GM03348 (cell line): ENCODE results near the gene NR2C2.
"Not testable (repeated sequence)": the region's sequence is repeated elsewhere in the genome, so short reads cannot be mapped to it uniquely, and the experiment has no call there.

Experiments
- DNase-seq: peaks from one replicate; pipeline ENCODE4 v3.0.0; 2012; ENCODE audit warnings: low spot score

NR2C2 gene

DNA sequence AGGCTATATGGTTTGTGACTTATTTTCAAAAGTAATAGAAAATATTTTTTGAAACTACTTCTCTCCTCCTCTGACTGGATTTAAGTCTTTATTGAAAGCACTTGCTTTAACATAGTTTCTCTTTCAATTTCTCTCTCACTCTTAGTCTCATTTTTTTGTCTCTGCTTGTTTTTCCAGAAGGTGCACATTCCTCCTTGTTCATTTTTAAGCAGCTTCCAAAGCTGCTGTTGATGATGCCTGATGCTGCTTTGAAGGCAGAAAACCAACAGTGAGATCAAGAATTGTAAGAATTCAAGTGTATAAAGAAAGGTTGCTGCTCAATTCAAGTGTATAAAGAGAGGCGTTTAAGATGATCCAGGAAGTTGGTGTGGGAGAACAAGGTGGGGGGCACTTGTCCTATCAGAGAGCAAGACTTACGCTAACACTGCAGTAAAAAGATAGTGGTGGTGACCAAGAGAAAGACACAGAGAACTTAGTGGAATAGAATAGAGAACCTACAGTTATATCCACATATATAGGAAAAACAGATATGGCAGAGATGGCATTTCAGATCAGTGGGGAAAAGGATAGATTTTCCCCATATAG is 12.1 kb downstream of the NR2C2 start:
- DNase-seq, result no peak

GRCh38 chr3:14962762-14963161 is 15.4 kb downstream of the NR2C2 start:
- DNase-seq, result peak; percentile 11

DNA sequence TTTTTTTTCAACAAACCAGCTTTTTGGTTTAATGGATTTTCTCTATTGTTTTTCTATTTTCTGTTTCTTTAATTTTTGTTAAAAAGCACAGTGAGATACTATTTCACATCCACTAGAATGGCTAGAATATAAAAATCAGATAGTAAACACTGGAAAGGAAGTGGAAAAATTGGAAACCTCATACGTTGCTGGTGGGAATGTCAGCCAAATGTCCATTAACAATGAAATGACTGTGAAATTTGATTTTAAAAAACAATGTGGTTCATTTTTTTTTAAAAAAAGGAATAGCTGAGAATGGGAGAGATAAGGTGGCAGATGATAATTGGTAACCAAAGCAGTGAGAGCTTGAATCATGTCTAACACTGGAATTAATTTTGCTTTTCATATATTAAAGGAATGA is 19.9 kb downstream of the NR2C2 start:
- no peak for DNase-seq

DNA sequence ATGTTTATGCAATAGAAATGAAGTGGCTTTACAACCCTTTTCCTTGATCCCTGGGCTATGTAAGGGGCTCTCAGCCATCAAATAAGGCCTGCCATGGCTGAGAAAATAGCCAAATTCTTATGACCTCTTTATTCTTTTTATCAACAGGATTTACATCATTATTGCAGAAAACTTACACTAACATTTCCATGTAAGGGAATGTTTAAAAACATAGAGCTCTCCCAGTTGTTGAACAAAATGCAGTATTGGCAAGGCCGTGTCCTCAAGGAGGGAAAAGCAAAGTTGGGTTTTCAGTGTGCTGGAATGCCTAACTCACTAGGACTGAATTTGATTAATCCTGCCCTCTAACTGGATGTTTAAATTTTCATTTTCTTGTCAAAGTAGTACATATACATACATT is 22.3 kb downstream of the NR2C2 start:
- no peak for DNase-seq

DNA sequence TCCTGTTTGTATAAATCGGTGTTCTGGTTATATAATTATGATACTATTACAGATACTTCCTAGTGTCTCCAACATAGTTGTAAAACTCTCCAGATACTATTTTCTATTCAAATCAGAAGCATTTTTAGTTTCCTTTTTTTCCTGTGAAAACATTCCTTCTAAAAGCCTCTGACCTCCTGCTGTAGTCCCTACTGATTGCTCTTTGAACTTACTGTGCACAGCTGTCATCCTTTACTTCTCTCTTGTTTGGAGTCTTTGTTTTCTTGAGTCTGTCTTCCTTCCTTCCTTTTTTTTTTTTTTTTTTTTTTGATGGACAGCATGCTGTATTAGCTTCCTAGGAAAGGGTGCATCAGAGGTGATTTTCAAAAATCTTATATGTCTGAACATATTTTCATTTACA is 28.9 kb downstream of the NR2C2 start:
- DNase-seq, result no peak

DNA sequence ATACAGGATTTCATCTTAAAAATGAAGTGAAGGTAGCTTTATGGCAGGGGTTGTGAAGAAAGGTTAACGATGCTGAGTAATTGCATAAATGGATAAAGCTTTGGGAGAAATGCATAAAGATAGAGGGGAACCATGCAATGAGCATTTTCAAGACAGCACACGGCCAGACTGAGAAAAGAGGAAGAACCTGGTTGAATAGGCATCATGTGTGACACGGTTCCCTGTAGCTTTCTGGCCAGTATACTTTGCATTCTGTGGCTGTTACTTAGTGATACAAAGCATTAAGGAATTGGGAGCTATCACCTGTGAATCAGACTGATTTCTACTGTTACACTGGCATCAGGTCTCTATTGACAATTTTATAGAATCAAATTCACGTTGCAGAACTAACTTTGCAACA is 33.3 kb downstream of the NR2C2 start:
- DNase-seq, result no peak

DNA sequence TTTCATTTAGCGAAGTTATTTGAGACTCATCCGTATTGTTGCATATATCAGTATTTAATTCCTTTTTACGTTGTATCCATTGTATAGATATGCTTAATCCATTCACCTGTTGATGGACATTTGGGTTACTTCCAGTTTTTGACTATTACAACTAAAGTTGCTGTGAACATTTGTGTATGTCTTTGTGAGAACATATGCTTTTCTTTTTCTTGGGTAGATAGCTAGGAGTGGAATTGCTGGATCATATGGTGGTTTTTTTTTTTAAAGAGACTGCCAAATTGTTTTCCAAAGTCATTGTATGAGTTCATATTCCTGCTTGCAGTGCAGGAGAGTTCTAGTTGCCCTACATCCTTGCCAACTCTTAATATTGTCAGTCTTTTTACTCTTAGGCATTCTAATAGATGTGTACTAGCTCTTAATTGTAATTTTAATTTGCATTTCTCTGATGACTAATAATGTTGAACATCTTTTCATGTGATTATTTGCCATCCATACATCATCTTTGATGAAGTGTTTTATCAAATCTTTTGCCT is 37.3 kb downstream of the NR2C2 start:
- DNase-seq, result no peak

- DNase-seq, result no peak
These were observed 41.6 kb downstream of the NR2C2 start for GRCh38 chr3:14988988-14989394.

- no peak for DNase-seq
These were observed 42.8 kb downstream of the NR2C2 start for GRCh38 chr3:14989943-14990779.

- DNase-seq, result no peak
These were observed 43.4 kb downstream of the NR2C2 start for GRCh38 chr3:14990780-14991148.

- DNase-seq, result no peak
These were observed 43.9 kb downstream of the NR2C2 start for GRCh38 chr3:14991151-14991742.

- no peak for DNase-seq
These were observed 44.6 kb downstream of the NR2C2 start for GRCh38 chr3:14991818-14992612.

DNA sequence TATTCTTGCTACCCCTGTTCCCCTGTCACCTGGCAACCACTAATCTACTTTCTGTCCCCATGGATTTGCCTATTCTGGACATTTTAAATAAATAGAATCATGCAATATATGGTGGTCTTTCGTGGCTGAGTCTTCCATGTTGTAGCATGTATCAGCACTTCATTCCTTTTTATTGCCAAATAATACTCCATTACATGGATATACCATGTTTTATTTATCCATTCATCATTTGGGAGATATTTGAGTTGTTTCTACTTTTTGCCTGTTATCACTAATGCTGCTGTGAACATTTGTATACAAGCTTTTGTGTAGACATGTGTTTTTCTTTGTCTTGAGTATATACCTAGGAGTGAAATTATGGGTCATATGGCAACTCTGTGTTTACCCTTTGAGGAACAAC is 50.6 kb downstream of the NR2C2 start:
- no peak for DNase-seq

- not testable (repeated sequence) for DNase-seq
These were observed 51.8 kb downstream of the NR2C2 start for GRCh38 chr3:14999182-14999581.

GRCh38 chr3:15007681-15008141 is 60.3 kb downstream of the NR2C2 start:
- DNase-seq, result peak; percentile 59

GRCh38 chr3:15009167-15009566 is 61.8 kb downstream of the NR2C2 start:
- DNase-seq, result no peak

DNA sequence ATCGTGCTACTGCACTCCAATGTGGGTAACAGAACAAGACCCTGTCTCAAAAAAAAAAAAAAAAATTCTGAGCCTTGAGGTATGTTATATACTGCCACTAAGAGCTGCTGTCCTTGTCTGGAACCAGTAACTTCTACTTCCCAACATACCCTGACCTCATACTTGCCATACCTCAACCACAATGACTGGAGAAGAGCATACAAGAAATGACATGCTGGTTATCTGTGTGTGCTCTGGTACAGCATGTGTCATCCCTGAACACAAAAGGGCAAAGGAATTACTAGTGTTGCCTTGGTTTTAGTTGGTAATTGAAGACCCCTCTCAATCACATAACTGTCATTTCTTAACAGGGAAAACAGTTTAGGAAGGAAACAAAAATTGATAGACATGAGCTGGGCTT is 63.3 kb downstream of the NR2C2 start:
- no peak for DNase-seq

- DNase-seq, result no peak
These were observed 63.8 kb downstream of the NR2C2 start for GRCh38 chr3:15011174-15011573.

DNA sequence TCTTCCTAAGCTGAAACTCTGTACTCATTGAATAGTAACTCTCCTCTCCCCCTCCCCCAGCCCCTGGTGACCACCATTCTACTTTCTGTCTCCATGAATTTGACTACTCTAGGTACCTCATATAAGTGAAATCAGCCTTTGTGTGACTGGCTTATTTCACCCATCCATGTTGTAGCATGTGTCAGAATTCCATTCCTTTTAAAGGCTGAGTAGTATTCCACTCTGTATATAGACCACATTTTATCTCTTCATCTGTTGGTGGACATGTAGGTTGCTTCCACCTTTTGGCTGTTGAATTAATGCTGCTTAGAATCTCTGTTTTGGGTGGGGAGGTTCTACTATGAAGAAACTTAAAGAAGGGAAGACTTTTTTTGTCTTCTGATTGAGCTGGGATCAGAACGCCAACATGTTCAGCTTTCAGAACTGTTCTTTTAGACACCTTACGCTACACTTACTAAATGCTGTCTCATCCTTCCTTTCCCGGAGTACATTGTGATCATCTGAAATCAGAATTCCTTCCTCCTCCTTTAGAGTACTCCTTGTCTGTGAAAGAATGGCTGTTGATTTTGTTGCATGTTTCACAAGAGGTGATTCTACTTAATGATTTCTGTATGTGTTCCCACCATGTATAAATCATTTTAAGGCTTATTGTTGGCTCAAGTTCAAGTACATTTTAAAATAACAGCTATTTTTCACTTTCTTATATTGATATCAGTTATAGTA is 67.4 kb downstream of the NR2C2 start:
- no peak for DNase-seq

- DNase-seq, result no peak
These were observed 68.1 kb downstream of the NR2C2 start for GRCh38 chr3:15015456-15015855.

DNA sequence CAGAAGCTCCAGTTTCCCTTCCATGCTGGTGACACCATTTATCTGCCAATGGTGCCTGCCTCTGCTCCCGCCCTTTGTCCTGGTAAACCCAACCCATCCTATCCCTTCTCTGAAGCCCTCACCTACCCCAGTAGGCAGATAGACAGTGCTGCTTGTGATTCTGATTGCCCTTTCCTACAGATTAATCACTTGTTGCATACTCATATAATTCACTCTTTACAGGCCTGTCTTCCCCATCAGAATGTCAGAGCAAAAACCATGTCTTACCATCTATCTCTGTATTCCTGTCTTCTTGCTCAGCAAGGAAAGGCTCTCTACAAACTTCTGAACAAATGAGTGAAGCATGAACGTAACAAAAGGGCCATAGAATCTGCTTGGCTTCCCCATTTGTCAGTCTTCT is 69.8 kb downstream of the NR2C2 start:
- DNase-seq, result no peak

DNA sequence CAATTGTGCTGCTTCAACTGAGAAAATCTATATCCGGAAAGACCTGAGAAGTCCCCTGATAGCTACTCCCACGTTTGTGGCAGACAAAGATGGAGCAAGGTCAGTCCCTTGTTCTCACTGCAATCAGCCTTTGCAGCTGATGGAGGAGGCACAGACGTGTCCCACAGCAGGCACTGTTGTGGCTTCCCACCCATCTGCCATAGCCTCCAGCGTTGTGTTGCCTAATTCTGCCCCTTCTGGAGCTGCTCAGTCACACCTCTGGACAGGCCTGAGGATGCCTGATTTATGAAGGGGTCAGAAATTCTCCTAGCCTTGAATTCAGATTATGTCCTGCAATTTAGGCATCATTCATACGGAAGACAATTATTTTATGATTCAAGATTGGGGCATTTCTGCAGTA is 75.9 kb downstream of the NR2C2 start:
- DNase-seq, result no peak
